Panc1 (cell line): ENCODE data around the gene CDK18. TPM values are rescaled to one million over a fixed set of nuclear protein-coding genes. Genes with fewer than 3 reads are reported as not detected.

Experiments used
- ATAC-seq: fragments of 200-7000 bp; cut with Tn5 transposase; 2 replicates; pipeline ENCODE4 v1.9.1; 2020; ENCODE audit warnings: mild to moderate bottlenecking, moderate library complexity
- BruUV-seq: library from RNA; stranded (reverse); fragments of 400-500 nt; replicated peaks from 2 replicates; lab custom pipeline; 2021; lab: Mats Ljungman, UMichigan
- CTCF ChIA-PET: fragments of 300-600 bp; sonication (Branson Sonifier 250); formaldehyde crosslinking; loops from one replicate; lab custom pipeline; 2022; ENCODE audit warnings: antibody characterized with exemption; lab: Charles Lee
- POLR2A ChIA-PET: fragments of 300-600 bp; sonication (Branson Sonifier 250); formaldehyde crosslinking; loops from one replicate; lab custom pipeline; 2022; ENCODE audit warnings: antibody characterized with exemption; lab: Charles Lee
- DNase-seq: peaks from one replicate; pipeline ENCODE4 v3.0.0-alpha.2; 2010; ENCODE audit warnings: low read depth, low spot score
- H3K27ac ChIP-seq: 2 replicates; pipeline ENCODE4 v1.5.1; 2011; ENCODE audit warnings: mild to moderate bottlenecking, low read length, inconsistent platforms
- H3K27me3 ChIP-seq: fragments of 200-500 bp; sonication (Bioruptor generic); 2 replicates; pipeline ENCODE4 v1.6.0; 2014; ENCODE audit warnings: low read length, inconsistent platforms; ENCODE audit not compliant: control insufficient read depth, insufficient read depth
- H3K36me3 ChIP-seq: fragments of 200-500 bp; sonication (Bioruptor generic); 2 replicates; pipeline ENCODE4 v1.5.1; 2014; ENCODE audit warnings: inconsistent platforms, mild to moderate bottlenecking, low read length, moderate library complexity; ENCODE audit not compliant: control insufficient read depth, insufficient read depth
- H3K4me1 ChIP-seq: 2 replicates; pipeline ENCODE4 v1.5.1; 2011; ENCODE audit warnings: inconsistent platforms, mild to moderate bottlenecking, low read length, moderate library complexity; ENCODE audit not compliant: control insufficient read depth, insufficient read depth
- H3K4me3 ChIP-seq, 2 experiments: 2 replicates each; pipeline ENCODE4 v1.5.1; 2011 to 2012; ENCODE audit warnings: low read depth in 2 of 2, low read length in 2 of 2, mild to moderate bottlenecking in 2 of 2, inconsistent platforms in 1 of 2, moderate library complexity in 1 of 2
- H3K9me3 ChIP-seq: fragments of 200-500 bp; sonication (Bioruptor generic); 2 replicates; pipeline ENCODE4 v1.5.1; 2014; ENCODE audit warnings: low read depth, mild to moderate bottlenecking, inconsistent platforms, low read length, moderate library complexity; ENCODE audit not compliant: control insufficient read depth, insufficient read depth
- POLR2AphosphoS5 ChIP-seq: IDR thresholded peaks from 2 replicates; pipeline ENCODE4 v1.6.1; 2012; ENCODE audit warnings: mild to moderate bottlenecking, low read depth, low read length, moderate library complexity
- REST ChIP-seq, 2 experiments: IDR thresholded peaks; 2 replicates each; pipeline ENCODE4 v1.6.1; 2011 to 2012; ENCODE audit warnings: low read depth in 2 of 2, control low read depth in 1 of 2, low read length in 1 of 2, mild to moderate bottlenecking in 1 of 2, moderate library complexity in 1 of 2; ENCODE audit not compliant: insufficient read depth in 1 of 2
- SIN3A ChIP-seq: IDR thresholded peaks from 2 replicates; pipeline ENCODE4 v1.6.1; 2012; ENCODE audit warnings: low read depth, mild to moderate bottlenecking, low read length, moderate library complexity, borderline replicate concordance; ENCODE audit not compliant: insufficient read depth
- TCF7L2 ChIP-seq: IDR thresholded peaks from 2 replicates; pipeline ENCODE4 v1.6.1; 2011; ENCODE audit warnings: mild to moderate bottlenecking, low read depth, low read length, inconsistent platforms
- in situ Hi-C: cut with HindIII; loops from 2 replicates; pipeline ENCODE4 v1.10.0; 2016; ENCODE audit warnings: low sequenced_read_pairs, low pct_unique_long_range_greater_than_20kb
- intact Hi-C: fragments of 100-400 bp; cut with micrococcal nuclease; formaldehyde crosslinking; loops from one replicate; pipeline ENCODE4 v1.10.0; 2022; ENCODE audit not compliant: unreplicated experiment
- total RNA-seq: library from RNA; stranded (reverse); gene quantifications from one replicate; pipeline ENCODE4 v1.2.1, GENCODE V29; 2021; ENCODE audit not compliant: unreplicated experiment
- TF ChIP-seq, protein P1 (sequence below): fragments of 450-650 bp; IDR thresholded peaks from 2 replicates; pipeline ENCODE4 v1.5.1; 2017; ENCODE audit warnings: mild to moderate bottlenecking

CDK18 gene
- total RNA-seq, 1 experiment from 2014 or later: 7.0 TPM

DNA sequence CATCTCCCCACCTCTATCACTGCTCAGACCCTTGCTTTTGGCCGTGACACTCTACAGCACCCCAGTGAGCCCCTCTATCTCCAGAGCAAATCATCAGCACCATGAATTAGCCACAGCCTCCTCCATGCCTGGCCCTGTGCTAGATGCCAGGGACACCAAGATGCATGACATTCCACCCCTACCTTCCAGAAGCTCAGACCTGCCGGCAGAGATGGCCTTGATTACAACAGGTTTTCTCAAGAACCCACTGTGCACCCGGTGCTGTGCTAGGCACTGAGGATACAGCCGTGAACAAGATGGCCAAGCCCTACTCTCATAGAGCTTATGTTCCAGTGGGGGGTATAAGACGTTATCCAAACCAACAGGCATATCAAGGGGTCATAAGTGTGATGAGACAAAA, 30.6 kb downstream of the CDK18 start:
- Histone ChIP-seq H3K4me3 (no peak overlapping the region), H3K27ac (no peak overlapping the region), H3K4me1 (no peaks in the 10 kb centered on the region), H3K9me3 (no peaks in the 10 kb centered on the region), H3K27me3 (no peaks in the 10 kb centered on the region), H3K36me3 (no peaks in the 10 kb centered on the region)
- DNase-seq (no peak), ATAC-seq (no peak)
- intact Hi-C loops: no loop called here
- ChIA-PET POLR2A (no interaction called here), CTCF (no interaction called here)
- no peak for TF ChIP-seq TCF7L2
- no peak for TF ChIP-seq SIN3A
- no peak for TF ChIP-seq POLR2AphosphoS5
- TF ChIP-seq, protein P1, sequence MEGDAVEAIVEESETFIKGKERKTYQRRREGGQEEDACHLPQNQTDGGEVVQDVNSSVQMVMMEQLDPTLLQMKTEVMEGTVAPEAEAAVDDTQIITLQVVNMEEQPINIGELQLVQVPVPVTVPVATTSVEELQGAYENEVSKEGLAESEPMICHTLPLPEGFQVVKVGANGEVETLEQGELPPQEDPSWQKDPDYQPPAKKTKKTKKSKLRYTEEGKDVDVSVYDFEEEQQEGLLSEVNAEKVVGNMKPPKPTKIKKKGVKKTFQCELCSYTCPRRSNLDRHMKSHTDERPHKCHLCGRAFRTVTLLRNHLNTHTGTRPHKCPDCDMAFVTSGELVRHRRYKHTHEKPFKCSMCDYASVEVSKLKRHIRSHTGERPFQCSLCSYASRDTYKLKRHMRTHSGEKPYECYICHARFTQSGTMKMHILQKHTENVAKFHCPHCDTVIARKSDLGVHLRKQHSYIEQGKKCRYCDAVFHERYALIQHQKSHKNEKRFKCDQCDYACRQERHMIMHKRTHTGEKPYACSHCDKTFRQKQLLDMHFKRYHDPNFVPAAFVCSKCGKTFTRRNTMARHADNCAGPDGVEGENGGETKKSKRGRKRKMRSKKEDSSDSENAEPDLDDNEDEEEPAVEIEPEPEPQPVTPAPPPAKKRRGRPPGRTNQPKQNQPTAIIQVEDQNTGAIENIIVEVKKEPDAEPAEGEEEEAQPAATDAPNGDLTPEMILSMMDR: no peak
- BruUV-seq: no TSS peak
- in situ Hi-C loops: no loop called here

DNA sequence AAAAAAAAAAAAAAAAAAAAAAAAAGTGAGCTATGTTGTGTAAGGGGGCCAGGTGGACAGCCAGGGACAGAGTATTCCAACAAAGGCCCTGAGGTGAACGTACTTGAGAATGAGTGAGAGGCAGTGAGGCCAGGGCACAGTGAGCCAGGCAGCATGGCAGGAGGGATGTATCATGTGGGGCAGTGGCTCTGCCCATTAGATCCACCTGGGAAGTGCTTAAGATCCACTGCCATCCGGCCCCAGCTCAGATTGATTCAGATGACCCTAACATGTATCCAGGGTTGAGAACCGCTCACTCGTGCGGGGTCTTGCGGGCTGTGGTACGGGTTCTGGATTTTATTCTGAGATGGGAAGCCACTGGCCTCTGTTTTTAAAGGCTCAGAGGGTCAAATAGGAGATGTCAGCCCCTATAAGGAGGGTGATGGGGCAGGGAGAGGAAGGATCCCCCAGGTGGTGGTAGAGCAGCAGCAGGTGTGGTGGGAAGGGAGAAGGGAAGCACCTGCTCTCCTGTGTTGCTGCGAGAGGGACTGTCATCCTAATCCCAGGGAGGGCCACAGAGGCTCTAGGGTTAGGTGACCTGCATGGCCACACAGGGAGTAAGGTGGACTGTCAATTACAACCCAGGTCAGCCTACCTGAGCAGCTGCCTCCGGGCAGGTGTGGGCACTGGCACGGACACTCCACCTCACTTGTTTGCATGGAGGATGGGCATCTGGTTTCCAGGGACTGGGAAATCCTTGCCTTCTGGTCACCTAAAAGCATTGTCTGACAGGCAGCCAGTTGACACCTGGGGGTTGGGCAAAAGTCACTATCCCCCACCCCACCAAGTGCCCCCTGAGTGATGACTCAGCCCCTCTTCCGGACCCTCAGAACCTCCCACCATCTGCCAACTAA, 31.6 kb downstream of the CDK18 start:
- intact Hi-C loops (no loop called here), in situ Hi-C loops (no loop called here)
- no peaks in the 10 kb centered on the region for H3K27me3 ChIP-seq
- H3K36me3 ChIP-seq: no peaks in the 10 kb centered on the region
- H3K27ac ChIP-seq: no peak overlapping the region
- no peak overlapping the region for H3K4me3 ChIP-seq
- TF ChIP-seq SIN3A (no peak), POLR2AphosphoS5 (no peak), REST (IDR thresholded peaks at IDR 0.05; ENCODE audit: insufficient read depth in 1 of 2, low read depth in 2 of 2, low read length in 1 of 2) (no peak), TCF7L2 (no peak)
- TF ChIP-seq, protein P1: no peak
- ATAC-seq (no peak), DNase-seq (no peak)
- H3K9me3 ChIP-seq: no peaks in the 10 kb centered on the region
- ChIA-PET CTCF (interaction anchor here (0.7 kb wide), 1 partner anchor 122 kb away, joined by 3 read pairs; no protein-coding TSS in a partner anchor), POLR2A (no interaction called here)
- no peaks in the 10 kb centered on the region for H3K4me1 ChIP-seq
- BruUV-seq: no TSS peak
